Keratinocyte (primary cell): ENCODE results near the gene HMCN2.

Experiments
- CTCF ChIP-seq, 3 experiments: IDR thresholded peaks in 1 of 3; conservative IDR thresholded peaks in 1 of 3; optimal IDR thresholded peaks in 1 of 3; 2 replicates in 2 of 3; 3 replicates in 1 of 3; pipeline versions ENCODE3 to v1.5.1; 2011; ENCODE audit warnings: low read length in 3 of 3, mild to moderate bottlenecking in 3 of 3, moderate library complexity in 2 of 3, control low read depth in 1 of 3, inconsistent platforms in 1 of 3; ENCODE audit not compliant: insufficient read depth in 2 of 3; ENCODE audit errors: extremely low read depth in 1 of 3
- EZH2 ChIP-seq: IDR thresholded peaks from one replicate; pipeline ENCODE4 v1.6.1; 2012; ENCODE audit warnings: inconsistent platforms, mild to moderate bottlenecking, low read length, moderate library complexity

- TF ChIP-seq CTCF (optimal IDR thresholded peaks at IDR 0.05 in 1 of 3, IDR thresholded peaks at IDR 0.05 in 1 of 3, conservative IDR thresholded peaks at IDR 0.05 in 1 of 3; ENCODE audit: extremely low read depth in 1 of 3, insufficient read depth in 2 of 3, low read length in 3 of 3) (no peak), EZH2 (no peak)
Observed at GRCh38 chr9:130459941-130460669, 194.5 kb downstream of the HMCN2 start.
